PC-9 (cell line): ENCODE data around the gene SESN1.

ENCODE experiments used
- EZH2 ChIP-seq: fragments of 200-600 bp; sonication (generic); IDR thresholded peaks from 2 replicates; pipeline ENCODE4 v1.8.0; 2017; ENCODE audit warnings: antibody characterized with exemption, low read depth
- TF ChIP-seq, protein P1 (sequence below): fragments of 200-600 bp; sonication (generic); conservative IDR thresholded peaks from 2 replicates; pipeline ENCODE4 v1.6.1; 2017; ENCODE audit warnings: mixed run types, antibody characterized with exemption, mild to moderate bottlenecking, moderate library complexity

DNA sequence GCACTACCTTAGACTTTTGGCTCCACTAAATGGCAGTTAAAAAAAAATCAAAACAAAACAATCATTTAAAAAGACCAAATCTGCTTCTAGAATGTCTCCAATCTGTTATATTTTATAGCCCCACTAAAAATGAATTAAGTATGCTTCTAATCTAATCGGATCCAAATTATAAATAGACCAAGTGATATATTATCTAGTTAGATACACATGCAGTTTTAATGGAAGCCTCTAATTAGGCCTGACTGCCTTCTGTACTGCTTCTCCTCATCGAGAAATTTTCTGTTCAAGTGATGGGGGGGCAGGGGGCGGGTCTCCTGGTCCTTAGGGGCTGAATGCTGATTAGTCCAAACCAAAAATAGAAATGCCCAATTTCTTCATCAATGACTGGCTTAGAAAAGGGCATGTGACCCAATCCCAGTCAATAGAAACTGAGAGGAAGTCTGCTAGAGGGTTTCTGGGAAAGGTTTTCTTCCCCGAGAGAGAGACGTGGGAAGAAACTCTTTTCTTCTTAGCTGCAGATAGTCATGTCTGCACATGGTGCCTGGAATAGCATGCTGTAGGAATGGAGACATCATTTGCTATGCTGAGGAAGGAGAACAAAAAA lies 6.9 kb downstream of the SESN1 start:
- TF ChIP-seq, protein P1, sequence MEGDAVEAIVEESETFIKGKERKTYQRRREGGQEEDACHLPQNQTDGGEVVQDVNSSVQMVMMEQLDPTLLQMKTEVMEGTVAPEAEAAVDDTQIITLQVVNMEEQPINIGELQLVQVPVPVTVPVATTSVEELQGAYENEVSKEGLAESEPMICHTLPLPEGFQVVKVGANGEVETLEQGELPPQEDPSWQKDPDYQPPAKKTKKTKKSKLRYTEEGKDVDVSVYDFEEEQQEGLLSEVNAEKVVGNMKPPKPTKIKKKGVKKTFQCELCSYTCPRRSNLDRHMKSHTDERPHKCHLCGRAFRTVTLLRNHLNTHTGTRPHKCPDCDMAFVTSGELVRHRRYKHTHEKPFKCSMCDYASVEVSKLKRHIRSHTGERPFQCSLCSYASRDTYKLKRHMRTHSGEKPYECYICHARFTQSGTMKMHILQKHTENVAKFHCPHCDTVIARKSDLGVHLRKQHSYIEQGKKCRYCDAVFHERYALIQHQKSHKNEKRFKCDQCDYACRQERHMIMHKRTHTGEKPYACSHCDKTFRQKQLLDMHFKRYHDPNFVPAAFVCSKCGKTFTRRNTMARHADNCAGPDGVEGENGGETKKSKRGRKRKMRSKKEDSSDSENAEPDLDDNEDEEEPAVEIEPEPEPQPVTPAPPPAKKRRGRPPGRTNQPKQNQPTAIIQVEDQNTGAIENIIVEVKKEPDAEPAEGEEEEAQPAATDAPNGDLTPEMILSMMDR, result no peak
- no peak for TF ChIP-seq EZH2
